NCI-H2227 (cell line): ENCODE measurements around the gene CDK18.
"Not testable (repeated sequence)": the region's sequence is repeated elsewhere in the genome, so short reads cannot be mapped to it uniquely, and the experiment has no call there.

Experiments
- DNase-seq: peaks from one replicate; lab custom pipeline; 2025; ENCODE audit not compliant: unreplicated experiment; lab: John Stamatoyannopoulos, UW

CDK18 gene

GRCh38 chr1:205504311-205505075, at the start of gene CDK18:
Gene CDK18, plus strand, starts transcription at chr1:205504669. Its CDS starts 18,499 bp downstream, at chr1:205523168.
- DNase-seq, result peak; percentile 73

GRCh38 chr1:205454903-205455335, 49.5 kb upstream of the CDK18 start:
- DNase-seq, result no peak

- DNase-seq, result peak; percentile 46
Measured at GRCh38 chr1:205455581-205456382, 48.7 kb upstream of the CDK18 start, which contains the start of gene BLACAT1. Gene BLACAT1, minus strand, starts transcription at chr1:205456045.

- DNase-seq, result peak; percentile 71
Measured at GRCh38 chr1:205456383-205456867, 48.0 kb upstream of the CDK18 start.

GRCh38 chr1:205456868-205457745, 47.4 kb upstream of the CDK18 start:
- DNase-seq, result peak; percentile 93

GRCh38 chr1:205458777-205459566, 45.5 kb upstream of the CDK18 start:
- no peak for DNase-seq

GRCh38 chr1:205465392-205465791, 39.1 kb upstream of the CDK18 start:
- DNase-seq, result no peak

- DNase-seq, result no peak
Measured at GRCh38 chr1:205466595-205467220, 37.8 kb upstream of the CDK18 start.

- no peak for DNase-seq
Measured at GRCh38 chr1:205470131-205470530, 34.3 kb upstream of the CDK18 start.

GRCh38 chr1:205472737-205473441, 31.6 kb upstream of the CDK18 start:
- peak; percentile 49 for DNase-seq

- DNase-seq, result no peak
Measured at GRCh38 chr1:205473475-205473874, 31.0 kb upstream of the CDK18 start.

GRCh38 chr1:205473966-205474365, 30.5 kb upstream of the CDK18 start:
- DNase-seq, result no peak

- DNase-seq, result no peak
Measured at GRCh38 chr1:205474571-205474970, 29.9 kb upstream of the CDK18 start.

GRCh38 chr1:205475855-205476254, 28.6 kb upstream of the CDK18 start:
- no peak for DNase-seq

GRCh38 chr1:205476648-205477047, 27.8 kb upstream of the CDK18 start:
- no peak for DNase-seq

- DNase-seq, result no peak
Measured at GRCh38 chr1:205477121-205477758, 27.2 kb upstream of the CDK18 start.

- no peak for DNase-seq
Measured at GRCh38 chr1:205477759-205478247, 26.7 kb upstream of the CDK18 start.

GRCh38 chr1:205478985-205479384, 25.5 kb upstream of the CDK18 start:
- not testable (repeated sequence) for DNase-seq
